Fibroblast of gingiva (primary cell): ENCODE results near the gene ARL13A.

Experiments
- DNase-seq: peaks from one replicate; pipeline ENCODE4 v3.0.0-alpha.2; 2011; ENCODE audit warnings: low read depth

Gene ARL13A

DNA sequence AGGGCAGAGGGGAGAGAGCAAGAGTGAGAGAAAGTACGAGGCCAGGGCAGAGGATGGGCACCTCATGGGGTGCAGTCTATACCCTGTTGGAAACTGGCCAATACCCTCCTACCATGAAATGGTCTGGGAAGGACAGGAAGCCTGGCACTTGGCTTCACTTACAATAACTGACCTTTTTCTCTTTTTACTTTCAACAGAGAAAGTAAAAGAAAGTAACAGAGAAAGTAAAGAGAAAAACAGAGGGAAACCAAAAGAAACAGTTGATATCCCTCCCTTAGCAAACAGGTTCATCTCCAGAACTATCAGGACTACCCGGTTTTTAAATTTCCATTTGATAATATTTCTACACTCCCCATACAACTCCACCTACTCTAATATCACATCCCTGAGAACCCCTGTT lies 20.6 kb downstream of the ARL13A start:
- no peak for DNase-seq

DNA sequence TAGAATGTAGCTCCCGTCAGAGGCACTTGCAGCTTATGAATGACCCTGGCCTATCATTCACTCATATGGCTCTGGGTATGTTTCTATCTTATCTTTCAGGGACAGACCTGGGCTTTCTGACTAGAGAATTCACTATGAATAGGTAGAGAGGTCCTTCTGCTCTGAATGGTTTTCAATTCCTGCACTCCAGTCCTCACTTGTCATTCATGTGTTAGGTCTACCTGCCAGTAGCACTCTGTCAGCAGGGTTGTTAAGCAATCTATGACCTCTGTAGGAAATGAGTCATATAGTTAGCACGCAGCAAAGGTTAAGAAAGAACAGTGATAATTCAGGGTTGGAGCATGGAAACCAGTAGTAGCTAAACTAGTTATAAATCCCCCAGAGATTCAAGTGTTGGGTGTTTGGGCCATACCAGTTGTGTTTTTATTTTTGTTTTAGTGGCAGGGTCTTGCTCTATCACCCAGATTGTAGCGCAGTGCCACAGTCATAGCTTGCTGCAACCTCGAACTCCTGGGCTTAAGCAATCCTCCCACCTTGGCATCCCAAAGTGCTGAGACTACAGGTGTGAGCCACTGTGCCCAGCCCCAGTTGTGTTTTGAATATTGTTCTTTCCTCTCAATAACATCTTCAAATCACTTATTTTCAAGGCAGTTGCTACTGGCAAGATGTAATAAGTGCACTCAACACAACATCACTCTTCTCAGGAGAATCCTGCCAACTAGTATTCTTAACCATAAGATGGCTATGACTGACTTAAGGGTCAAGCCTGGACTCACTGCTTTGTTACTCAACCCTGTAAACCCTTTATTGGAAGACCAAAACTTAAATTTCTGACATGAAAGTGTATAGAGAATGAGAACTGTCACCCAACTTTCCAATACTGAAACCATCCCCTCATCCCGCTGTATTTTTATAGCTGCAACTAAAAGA lies 25.1 kb downstream of the ARL13A start:
- DNase-seq, result peak; percentile 6

DNA sequence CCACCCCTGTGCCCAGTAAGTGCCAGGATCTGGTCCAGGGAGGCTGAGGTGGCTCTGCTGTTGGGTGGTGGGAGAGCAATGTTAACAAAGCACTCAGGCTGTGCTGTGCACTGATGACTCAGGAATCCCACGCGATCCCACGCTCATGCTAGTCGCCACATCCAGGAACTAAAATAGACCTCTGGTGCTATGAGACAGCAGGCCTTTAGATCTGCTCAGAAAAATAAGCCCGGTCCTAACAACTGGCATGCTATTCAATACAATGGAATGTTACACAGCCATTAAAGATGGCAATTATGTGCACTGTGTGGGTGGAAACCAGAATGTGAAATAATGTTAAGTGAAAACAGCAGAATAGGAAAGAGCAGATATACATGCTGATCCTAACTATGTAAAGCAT lies 26.0 kb downstream of the ARL13A start:
- DNase-seq, result peak; percentile 50

DNA sequence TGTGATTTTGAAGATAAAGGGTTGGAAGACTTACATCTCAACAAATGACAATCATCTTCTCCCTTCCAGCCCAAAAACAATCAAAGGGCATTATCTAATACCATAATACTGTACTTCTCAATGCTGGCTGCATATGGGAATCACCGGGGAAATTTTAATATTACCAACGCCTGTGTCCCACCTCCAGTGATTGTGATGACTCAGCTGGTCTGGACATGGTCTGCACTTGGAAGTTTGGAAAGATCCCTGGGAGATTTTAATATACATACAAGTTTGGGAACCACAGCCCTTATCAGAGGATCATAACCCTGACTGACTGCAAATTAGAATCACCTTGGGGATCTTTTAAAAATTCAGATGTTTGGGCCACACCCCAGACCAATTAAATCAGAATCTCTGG lies 29.9 kb downstream of the ARL13A start:
- DNase-seq, result no peak

DNA sequence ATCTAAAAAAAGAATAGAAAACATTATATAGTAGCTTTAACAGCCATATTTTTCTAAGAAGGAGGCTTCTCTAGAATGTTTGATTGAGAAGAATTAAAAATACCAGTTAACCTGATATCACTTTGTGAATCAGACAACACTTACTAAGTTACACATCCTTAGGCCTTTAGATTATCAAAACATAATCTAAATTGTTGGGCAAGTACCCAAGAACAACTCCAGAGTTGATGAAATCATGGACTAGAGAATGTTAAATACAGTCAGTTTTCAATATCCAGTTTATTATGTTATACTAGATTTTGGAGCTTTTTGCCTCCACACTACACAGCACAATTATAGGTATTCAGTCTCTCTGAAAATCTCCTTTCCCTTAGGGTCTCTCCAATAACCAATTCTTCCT lies 39.6 kb downstream of the ARL13A start:
- DNase-seq, result peak; percentile 2

DNA sequence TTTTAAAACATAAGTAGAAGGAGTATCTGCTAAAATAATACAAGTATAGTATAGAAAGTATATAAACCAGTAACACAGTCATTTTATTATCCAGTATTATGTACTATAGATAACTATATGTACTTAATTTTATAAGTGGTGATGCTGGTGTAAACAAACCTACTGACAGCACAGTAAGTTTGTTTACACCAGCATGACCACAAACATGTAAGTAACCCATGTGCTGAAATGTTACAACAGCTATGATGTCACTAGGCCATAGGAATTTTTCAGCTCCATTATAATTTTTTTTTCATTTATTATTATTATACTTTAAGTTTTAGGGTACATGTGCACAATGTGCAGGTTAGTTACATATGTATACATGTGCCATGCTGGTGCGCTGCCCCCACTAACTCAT lies 42.5 kb downstream of the ARL13A start:
- peak; percentile 14 for DNase-seq

DNA sequence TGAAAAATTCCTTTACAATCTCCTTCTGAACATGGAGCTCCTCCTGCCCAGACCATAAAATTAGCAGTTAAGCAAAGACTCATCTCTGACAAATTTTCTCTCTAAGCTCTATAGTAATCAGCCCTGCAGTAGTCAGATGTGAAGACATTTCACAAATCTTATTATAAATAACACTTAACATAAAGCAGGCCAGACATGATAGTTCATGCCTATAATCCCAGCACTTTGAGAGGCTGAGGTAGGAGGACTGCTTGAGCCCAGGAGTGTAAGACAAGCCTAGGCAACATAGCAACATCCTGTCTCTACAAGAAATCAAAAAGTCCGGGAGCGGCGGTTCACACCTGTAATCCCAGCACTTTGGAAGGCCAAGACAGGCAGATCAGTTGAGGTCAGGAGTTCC lies 52.5 kb downstream of the ARL13A start:
- no peak for DNase-seq

DNA sequence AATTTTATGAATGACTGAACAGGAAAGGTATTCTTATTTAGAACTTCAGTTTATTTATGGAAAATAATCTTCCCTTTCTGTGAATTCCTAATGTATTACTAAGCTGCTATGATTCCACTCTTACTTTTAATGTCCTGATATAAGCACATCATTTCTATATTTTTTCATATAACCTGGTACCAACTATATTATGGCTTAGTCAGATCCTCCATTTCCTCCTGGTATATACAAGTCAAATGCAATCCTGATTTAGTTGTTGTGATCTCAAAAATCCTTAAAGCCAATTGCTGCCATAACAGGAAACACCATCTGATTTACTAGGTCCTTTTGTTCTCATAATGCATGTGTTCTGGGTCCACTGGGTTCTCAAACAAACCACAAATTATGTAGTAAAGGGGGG lies 55.6 kb downstream of the ARL13A start:
- peak; percentile 1 for DNase-seq

DNA sequence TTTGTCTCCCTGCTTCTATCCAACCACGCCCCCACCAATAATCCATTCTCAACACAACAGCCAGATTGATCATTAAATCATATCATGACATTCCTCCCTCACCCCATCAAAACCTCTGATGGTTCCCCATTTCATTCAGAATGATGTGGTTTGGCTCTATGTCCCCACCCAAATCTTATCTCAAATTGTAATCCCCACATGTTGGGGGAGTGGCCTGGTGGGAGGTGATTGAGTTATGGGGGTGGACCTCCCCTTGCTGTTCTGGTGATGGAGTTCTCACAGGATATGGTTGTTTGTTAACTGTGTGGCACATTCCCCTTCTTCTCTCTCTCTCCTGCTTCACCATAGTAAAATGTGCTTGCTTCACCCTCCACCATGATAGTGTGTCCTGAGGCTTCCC lies 59.1 kb downstream of the ARL13A start:
- DNase-seq, result no peak

DNA sequence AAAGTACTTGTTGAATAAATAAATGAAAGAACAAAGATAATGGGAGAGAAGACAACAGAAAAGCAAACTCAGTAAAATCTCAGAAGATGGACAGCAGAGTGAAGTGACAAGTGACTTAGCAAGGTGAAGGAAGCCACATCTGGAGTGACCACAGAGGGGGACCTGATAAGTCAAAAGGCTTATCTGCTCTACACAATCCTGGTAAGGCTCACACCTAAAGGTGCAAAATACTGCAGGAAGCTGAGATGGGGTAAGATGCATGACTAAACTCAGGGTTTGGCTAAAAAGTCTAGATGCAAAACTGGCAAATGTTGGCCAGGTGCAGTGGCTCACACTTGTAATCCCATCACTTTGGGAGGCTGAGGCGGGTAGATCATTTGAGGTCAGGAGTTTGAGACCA lies 60.2 kb downstream of the ARL13A start:
- DNase-seq, result no peak

DNA sequence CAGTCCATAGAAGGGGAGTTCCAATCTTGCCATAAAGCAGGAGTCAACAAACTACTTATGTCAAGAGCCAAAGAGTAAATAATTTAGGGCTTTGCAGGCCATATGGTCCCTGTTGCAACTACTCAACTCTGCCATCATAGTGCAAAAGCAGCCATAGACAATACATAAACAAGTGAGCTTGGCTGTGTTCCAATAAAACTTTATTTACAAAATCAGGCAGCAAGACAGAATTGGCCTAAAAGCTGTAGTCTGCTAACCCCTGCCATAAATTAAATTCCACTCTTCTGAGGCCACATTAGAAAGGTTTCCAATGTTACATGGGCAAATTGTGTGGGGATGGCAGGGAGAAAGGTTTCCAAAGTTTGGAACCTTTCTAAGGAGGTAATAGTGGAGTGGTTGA lies 67.7 kb downstream of the ARL13A start:
- no peak for DNase-seq

DNA sequence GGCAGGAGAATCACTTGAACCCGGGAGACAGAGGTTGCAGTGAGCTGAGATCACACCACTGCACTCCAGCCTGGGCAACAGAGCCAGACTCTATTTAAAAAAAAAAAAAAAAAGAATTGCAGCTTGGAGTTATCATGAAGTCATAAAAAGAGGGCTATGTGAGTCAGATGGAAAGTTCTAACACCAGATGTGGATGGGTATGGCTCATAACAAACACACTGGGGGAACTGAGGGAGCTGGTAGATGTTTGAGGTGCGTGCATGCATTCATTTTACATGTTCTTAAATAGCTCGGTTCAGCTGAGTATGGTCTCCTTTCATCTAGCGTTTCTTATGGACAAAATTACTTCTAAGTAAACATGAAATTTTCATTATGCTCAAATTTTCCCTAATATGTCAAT lies 70.7 kb downstream of the ARL13A start:
- no peak for DNase-seq
